Stimulated activated CD8-positive, alpha-beta memory T cell treated with anti-CD3 and anti-CD28 coated beads, Interleukin-7, amount 100 ng/mL, for 48 hours (primary cell): Measurements from ENCODE around the gene PIGS.
A peak's percentile ranks its signal among the peaks of the same experiment; 100 is the strongest.
"Not testable (repeated sequence)": the region's sequence is repeated elsewhere in the genome, so short reads cannot be mapped to it uniquely, and the experiment has no call there.

ENCODE experiments used
- DNase-seq, 2 donors: peaks; one replicate each; pipeline ENCODE4 v3.0.0-alpha.2; 2020; ENCODE audit warnings: low read depth in 1 of 2; ENCODE audit errors: extremely low read depth in 1 of 2

Gene PIGS

GRCh38 chr17:28571361-28572122, at the start of gene PIGS:
Gene PIGS (minus strand): TSS chr17:28571524. CDS start chr17:28571496, 28 bp downstream.
- DNase-seq, result peak; percentile 89 to 93

- DNase-seq, result no peak
Measured at GRCh38 chr17:28620010-28620409, 48.7 kb upstream of the PIGS start.

- no peak for DNase-seq
Measured at GRCh38 chr17:28618464-28618863, 47.1 kb upstream of the PIGS start.

DNA sequence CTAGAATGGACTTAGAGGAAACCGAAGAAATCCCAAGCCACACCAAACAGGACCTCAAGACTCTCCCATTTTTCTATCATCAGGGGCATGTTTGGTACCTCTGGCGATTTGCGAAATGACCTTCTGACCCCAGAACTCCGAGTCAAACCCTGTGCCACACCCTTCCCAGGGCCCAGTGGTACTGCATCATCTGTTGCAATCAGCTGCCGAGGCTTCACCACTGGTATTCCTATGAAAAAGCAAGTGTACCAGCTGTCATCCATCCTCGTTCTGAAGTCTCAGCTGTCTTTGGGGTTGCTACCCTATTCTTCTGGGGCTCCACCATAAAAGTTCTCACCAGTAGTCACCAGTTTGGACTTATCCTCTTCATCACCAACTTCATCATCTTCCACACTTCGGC, 45.0 kb upstream of the PIGS start:
- DNase-seq, result no peak

DNA sequence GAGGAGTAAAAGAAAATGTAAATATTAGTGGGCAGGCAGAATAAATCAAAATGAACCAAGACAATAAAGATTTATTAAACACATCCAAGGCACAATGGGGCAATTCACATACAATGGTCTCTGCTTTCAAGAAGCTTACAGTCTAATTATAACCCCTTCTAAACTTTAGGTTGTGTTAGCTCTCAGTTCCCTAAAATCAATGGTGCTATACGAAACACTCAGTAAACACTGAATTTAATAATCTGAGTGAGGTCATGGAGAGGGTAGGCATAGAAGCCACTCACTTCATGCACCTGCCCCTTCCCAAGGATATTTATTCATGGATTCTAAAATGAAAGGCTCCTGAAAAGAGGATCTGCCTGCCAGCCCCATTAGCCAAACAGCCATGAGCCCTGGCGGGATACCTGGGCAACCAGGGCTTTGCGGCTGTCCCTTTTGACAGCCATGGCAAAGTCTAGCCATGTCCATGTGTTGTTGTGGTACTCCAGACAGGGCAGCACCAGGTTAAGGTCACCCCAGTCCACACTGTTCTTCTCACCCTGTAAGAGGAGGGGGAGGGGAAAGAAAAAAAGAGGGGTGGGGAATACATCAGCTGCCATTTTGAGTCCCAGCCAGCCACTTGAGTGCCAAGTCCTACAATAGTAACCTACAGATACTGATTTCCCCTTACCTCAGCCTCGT, 44.1 kb upstream of the PIGS start:
- no peak for DNase-seq

GRCh38 chr17:28613931-28614381, 42.6 kb upstream of the PIGS start, which contains the start of gene RSKR:
Gene RSKR (minus strand): TSS chr17:28614185. CDS start chr17:28614161, 24 bp downstream.
- DNase-seq, result no peak

DNA sequence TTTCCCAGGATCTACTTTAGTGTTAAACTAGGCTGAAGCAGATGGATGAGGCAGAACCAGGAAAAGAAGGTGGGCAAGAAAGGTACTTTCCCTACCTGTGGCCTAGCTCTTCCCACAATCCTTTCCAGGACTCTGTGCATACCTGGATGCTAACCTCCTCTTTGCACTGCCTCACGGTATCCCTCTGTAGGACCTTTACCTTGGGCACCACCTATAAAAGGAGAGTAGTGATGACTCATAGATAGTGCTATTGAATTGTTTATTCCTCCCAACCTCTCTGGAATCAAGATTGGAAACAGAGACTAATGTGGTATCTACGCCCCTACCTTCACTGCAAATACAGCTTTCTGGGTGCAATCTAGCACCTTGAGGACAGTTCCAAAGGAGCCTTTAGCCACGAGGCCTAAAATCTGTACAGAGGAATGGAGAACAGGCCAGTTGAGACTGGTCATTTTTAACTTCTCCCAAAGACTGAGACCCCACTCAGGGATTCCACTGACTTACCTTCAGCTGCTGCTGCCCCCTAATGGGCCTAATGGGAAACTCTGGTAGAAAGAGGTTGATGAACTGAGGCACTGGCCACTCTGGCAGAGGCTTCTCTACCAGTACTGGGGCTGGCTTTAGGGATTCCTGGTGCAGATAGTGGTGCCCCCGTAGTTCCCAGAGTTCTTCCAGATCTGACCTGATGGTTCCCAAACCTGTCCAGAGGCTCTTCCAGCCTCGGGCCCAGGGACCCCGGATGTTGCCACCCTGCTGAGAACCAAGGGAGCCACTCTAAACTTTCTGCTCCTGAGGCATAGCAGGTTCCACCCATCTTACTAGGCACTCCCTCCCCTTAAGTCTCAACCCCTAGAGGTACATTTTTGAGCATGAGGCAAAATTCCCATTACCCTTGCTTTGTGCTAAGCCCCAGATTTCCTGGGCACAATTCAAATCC, 41.9 kb upstream of the PIGS start:
- no peak for DNase-seq

GRCh38 chr17:28612531-28612930, 41.2 kb upstream of the PIGS start:
- no peak for DNase-seq

DNA sequence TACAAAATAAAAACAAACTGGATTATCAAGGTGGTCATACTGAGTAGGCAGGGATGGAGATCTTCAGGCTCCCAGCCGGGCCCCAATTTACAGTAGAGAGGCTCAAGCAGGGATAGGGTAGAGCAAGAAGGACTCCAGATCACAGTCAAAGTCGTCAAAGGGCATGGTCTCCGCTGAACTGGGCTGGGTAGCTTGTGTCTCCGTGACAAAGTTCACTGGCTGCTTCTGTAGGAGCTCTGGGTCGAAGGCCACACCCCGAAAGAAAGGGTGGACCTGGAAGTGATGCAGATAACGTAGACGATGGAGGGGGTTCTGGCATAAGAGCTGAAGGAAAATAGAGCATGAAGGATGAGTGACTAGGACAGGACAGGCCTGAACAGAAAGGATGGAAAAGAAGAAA, 39.1 kb upstream of the PIGS start:
- DNase-seq, result no peak

DNA sequence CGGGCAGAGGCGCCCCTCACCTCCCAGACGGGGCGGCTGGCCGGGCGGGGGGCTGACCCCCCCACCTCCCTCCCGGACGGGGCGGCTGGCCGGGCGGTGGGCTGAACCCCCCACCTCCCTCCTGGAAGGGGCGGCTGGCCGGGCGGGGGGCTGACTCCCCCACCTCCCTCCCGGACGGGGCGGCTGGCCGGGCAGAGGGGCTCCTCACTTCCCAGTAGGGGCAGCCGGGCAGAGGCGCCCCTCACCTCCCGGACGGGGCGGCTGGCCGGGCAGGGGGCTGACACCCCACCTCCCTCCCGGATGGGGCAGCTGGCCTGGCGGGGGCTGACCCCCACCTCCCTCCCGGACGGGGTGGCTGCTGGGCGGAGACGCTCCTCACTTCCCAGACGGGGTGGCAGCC, 32.7 kb upstream of the PIGS start:
- not testable (repeated sequence) for DNase-seq

- DNase-seq, result peak in 1 of 2 donors; percentile 59
Measured at GRCh38 chr17:28599311-28600184, 28.2 kb upstream of the PIGS start.

- peak; percentile 85 to 89 for DNase-seq
Measured at GRCh38 chr17:28598799-28599310, 27.5 kb upstream of the PIGS start, which contains the start of gene SPAG5. Gene SPAG5 (minus strand): TSS chr17:28599025. CDS start chr17:28598946, 79 bp downstream.

- DNase-seq, result no peak
Measured at GRCh38 chr17:28598389-28598788, 27.1 kb upstream of the PIGS start.

DNA sequence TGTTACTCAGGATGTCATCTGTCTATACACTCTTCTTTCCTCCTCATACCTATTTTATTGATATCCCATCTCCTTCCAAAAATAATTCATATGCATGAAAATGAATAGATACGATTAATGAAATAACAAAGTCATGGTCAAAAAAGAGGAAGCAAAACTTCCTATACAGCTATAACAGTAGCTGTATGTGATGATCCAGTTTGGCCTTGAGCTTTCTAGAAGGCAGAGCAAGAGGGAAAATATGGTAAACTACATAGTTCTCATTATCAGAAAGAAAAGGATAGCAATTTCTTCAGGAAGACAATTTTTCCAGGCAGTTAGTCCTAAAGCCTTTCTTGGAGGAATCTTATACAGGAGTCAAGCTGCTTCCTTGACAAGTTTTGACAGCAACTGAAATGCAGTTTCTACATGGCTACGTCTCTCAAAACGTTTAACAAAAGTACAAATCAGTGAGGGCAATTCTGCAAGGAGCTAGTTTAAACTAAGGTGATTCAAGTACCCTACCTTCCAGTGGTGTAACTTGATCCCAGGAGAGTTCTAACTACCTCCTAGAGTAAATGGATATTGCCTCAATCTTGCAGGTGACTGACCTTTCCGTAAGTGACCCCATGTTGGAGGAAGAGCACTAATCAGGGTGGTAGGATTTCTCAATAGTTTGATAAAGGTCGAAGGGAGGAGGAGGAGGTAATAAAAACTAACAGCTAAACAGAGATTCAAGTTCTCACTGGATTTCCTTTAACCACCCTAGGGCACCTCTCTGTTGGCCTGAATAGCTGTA, 26.5 kb upstream of the PIGS start:
- no peak for DNase-seq

DNA sequence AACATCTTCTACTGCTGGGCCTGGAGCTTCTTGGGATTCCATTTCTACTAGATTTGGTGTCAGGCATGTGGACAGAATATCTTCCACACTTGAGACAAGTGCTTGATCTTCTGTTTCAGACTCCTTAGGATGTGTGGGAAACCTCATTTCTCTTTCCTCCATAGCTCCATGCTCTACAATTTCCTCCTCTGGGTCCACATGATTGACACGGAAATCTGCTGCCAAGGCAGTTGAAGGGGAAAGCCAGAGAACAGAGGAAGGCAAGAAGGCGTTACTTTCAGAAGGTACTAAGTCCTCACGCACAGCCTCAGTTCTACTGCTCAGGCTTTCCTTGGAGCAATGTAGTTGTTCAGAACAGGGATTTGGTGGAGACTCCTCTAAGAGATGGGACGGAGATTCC, 20.9 kb upstream of the PIGS start:
- no peak for DNase-seq

GRCh38 chr17:28585851-28586250, 14.5 kb upstream of the PIGS start:
- DNase-seq, result no peak

GRCh38 chr17:28584434-28584833, 13.1 kb upstream of the PIGS start:
- no peak for DNase-seq

DNA sequence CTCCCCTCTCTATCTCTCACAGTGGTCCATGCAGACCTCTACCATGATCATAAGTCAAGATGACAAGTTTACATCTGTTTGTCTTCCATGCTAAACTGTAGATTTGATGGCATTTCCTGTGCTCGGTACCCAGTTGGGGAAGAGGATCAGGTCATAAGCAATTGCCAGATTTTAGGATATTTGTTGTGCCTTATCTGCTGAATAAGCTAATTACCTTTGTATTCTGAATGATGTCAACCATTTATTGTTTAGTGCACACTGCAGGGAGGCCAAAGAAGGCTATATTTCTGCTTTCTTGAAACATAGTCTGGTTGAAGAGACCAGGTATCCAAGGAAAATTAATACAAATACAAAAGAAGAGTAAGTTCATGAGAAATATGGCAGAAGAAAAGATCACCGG, 11.2 kb upstream of the PIGS start:
- no peak for DNase-seq

- DNase-seq, result no peak
Measured at GRCh38 chr17:28580959-28581358, 9.6 kb upstream of the PIGS start.
